Urinary bladder (tissue), 4 donors: ENCODE results near the gene PGAP6. TPM values are rescaled to one million over a fixed set of nuclear protein-coding genes. Genes with fewer than 3 reads are reported as not detected.

Experiments used
- DNase-seq: peaks from one replicate; pipeline ENCODE4 v3.0.0-alpha.2; 2015; ENCODE audit errors: extremely low spot score
- H3K27ac ChIP-seq: one replicate; pipeline ENCODE4 v1.5.1; 2013; ENCODE audit warnings: low read depth, mild to moderate bottlenecking, moderate library complexity
- H3K36me3 ChIP-seq: one replicate; pipeline ENCODE4 v1.6.1; 2013; ENCODE audit warnings: mild to moderate bottlenecking, moderate library complexity; ENCODE audit not compliant: insufficient read depth
- H3K4me1 ChIP-seq: one replicate; pipeline ENCODE4 v1.6.1; 2013; ENCODE audit warnings: mild to moderate bottlenecking, moderate library complexity; ENCODE audit not compliant: insufficient read depth
- H3K4me3 ChIP-seq: one replicate; pipeline ENCODE4 v1.5.1; 2013; ENCODE audit warnings: low read depth, low read length
- WGBS: extraction: QIAGEN DNeasy Blood & Tissue Kit; methylation state at CpG from one replicate; pipeline ENCODE4 v1.1.7; 2013; 5-methylcytosine and 5-hydroxymethylcytosine counted together
- polyA plus RNA-seq: library from polyadenylated mRNA; stranded (reverse); fragments of 200-250 nt; gene quantifications from one replicate; pipeline ENCODE4 v1.2.3, GENCODE V29; 2013
- total RNA-seq: library from RNA; depleted of rRNA; stranded (reverse); fragments of >200 nt; gene quantifications from one replicate; pipeline ENCODE4 v1.2.3, GENCODE V29; 2014
- donor health status: healthy with polysubstance abuse.
- donor health status: healthy.

PGAP6 gene
- total and polyA plus RNA-seq, 2 donors: 15.9 to 53.8 TPM

- Histone ChIP-seq H3K27ac (no peak overlapping the region), H3K4me1 (no peaks in the 10 kb centered on the region), H3K4me3 (no peak overlapping the region), H3K36me3 (peaks cover 4% of the 10 kb centered on the region)
- no peak for DNase-seq
- 88% methylated on average over 31 of the region's 31 CpGs for WGBS
Measured at GRCh38 chr16:371515-372301, 10.1 kb downstream of the PGAP6 start.

- no peak overlapping the region for H3K4me3 ChIP-seq
- H3K27ac ChIP-seq: peak overlapping the region; percentile 69
- WGBS: 56% methylated on average over 10 of the region's 10 CpGs
- no peak for DNase-seq
- H3K4me1 ChIP-seq: no peaks in the 10 kb centered on the region
- H3K36me3 ChIP-seq: peaks cover 4% of the 10 kb centered on the region
Measured at GRCh38 chr16:370979-371514, 10.7 kb downstream of the PGAP6 start.

GRCh38 chr16:370443-370842 is 11.3 kb downstream of the PGAP6 start, which contains the start of gene MRPL28:
TSS of gene MRPL28 (minus strand) at chr16:370538. CDS start at chr16:370218, 320 bp downstream.
- WGBS: under 1% methylated on average over 30 of the region's 30 CpGs
- H3K4me1 ChIP-seq: no peaks in the 10 kb centered on the region
- H3K27ac ChIP-seq: peak within 1 kb of the TSS; percentile 69
- peak; percentile 91 for DNase-seq
- peak within 1 kb of the TSS; percentile 61 for H3K4me3 ChIP-seq
- peaks cover 4% of the 10 kb centered on the region for H3K36me3 ChIP-seq

GRCh38 chr16:369866-370436 is 11.8 kb downstream of the PGAP6 start:
- DNase-seq: no peak
- whole genome bisulfite sequencing: 27% methylated on average over 43 of the region's 44 CpGs
- Histone ChIP-seq H3K27ac (no peak overlapping the region), H3K4me3 (peak overlapping the region; percentile 61), H3K4me1 (no peaks in the 10 kb centered on the region), H3K36me3 (peaks cover 4% of the 10 kb centered on the region)

GRCh38 chr16:369275-369865 is 12.4 kb downstream of the PGAP6 start:
- H3K27ac ChIP-seq: no peak overlapping the region
- H3K4me3 ChIP-seq: no peak overlapping the region
- peaks cover 4% of the 10 kb centered on the region for H3K36me3 ChIP-seq
- DNase-seq: no peak
- no peaks in the 10 kb centered on the region for H3K4me1 ChIP-seq
- 87% methylated on average over 20 of the region's 20 CpGs for WGBS

- Histone ChIP-seq H3K36me3 (peaks cover 4% of the 10 kb centered on the region), H3K27ac (no peak overlapping the region), H3K4me3 (no peak overlapping the region), H3K4me1 (no peaks in the 10 kb centered on the region)
- 91% methylated on average over 29 of the region's 29 CpGs for WGBS
- no peak for DNase-seq
Measured at GRCh38 chr16:368388-369158, 13.2 kb downstream of the PGAP6 start.

- DNase-seq: no peak
- Histone ChIP-seq H3K36me3 (peaks cover 4% of the 10 kb centered on the region), H3K27ac (no peak overlapping the region), H3K4me1 (no peaks in the 10 kb centered on the region), H3K4me3 (no peak overlapping the region)
- 92% methylated on average over 18 of the region's 18 CpGs for WGBS
Measured at GRCh38 chr16:367333-367903, 14.4 kb downstream of the PGAP6 start.

GRCh38 chr16:366476-366875 is 15.3 kb downstream of the PGAP6 start:
- no peak overlapping the region for H3K27ac ChIP-seq
- no peak for DNase-seq
- 88% methylated on average over 10 of the region's 10 CpGs for WGBS

GRCh38 chr16:364595-365491 is 16.9 kb downstream of the PGAP6 start:
- no peaks in the 10 kb centered on the region for H3K4me1 ChIP-seq
- WGBS: 60% methylated on average over 19 of the region's 19 CpGs
- no peak overlapping the region for H3K27ac ChIP-seq
- DNase-seq: no peak
- no peak overlapping the region for H3K4me3 ChIP-seq
- H3K36me3 ChIP-seq: peaks cover 4% of the 10 kb centered on the region

More at GRCh38 chr16:366476-366875, 15.3 kb downstream of the PGAP6 start:
- Histone ChIP-seq H3K36me3 (peaks cover 4% of the 10 kb centered on the region), H3K4me1 (no peaks in the 10 kb centered on the region), H3K4me3 (no peak overlapping the region)

GRCh38 chr16:363766-364490 is 17.9 kb downstream of the PGAP6 start:
- no peak for DNase-seq
- H3K27ac ChIP-seq: no peak overlapping the region
- WGBS: 36% methylated on average over 24 of the region's 24 CpGs
- no peaks in the 10 kb centered on the region for H3K4me1 ChIP-seq
- no peak overlapping the region for H3K4me3 ChIP-seq
- peaks cover 4% of the 10 kb centered on the region for H3K36me3 ChIP-seq

GRCh38 chr16:363110-363765 is 18.5 kb downstream of the PGAP6 start:
- no peak for DNase-seq
- H3K4me1 ChIP-seq: no peaks in the 10 kb centered on the region
- no peak overlapping the region for H3K4me3 ChIP-seq
- H3K36me3 ChIP-seq: peaks cover 4% of the 10 kb centered on the region
- 49% methylated on average over 20 of the region's 20 CpGs for WGBS
- no peak overlapping the region for H3K27ac ChIP-seq
